Measurements from ENCODE around the gene OAS2. TPM values are rescaled to one million over a fixed set of nuclear protein-coding genes. Genes with fewer than 3 reads are reported as not detected.

OAS2 gene
- polyA plus RNA-seq, 2 of the 4 experiments (the other 2 are of a cell fraction): 0.05 to 0.19 TPM

DNA sequence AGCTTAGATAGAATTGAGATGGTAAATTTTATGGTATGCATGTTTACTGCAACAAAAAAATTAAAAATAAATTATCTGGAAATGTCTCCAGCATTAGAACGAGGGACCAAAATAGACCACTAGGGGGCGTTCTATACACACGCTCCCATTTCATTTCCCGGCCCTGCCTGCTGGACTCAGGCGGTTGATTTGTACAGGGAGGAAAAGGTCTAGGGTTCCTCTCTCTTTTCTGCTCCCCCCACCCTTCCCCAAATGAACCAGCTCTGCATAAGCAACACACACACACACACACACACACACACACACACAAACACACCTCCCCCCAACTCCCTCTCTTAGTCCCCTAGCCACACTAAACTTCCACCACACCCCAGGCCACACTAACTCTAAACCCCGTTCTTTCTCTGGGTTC lies 70.4 kb downstream of the OAS2 start:
- ATAC-seq (peak; percentile 70 to 90), FAIRE-seq (no peak), DNase-seq (ENCODE audit: low read depth in 1 of 2, low spot score in 1 of 2) (peak; percentile 73 to 89)
- no peak overlapping the region for H3K4me3 ChIP-seq
- ChIA-PET CTCF (interaction anchor here (0.6 to 11.0 kb wide), 60 partner anchors 8 to 1664 kb away, joined by 3 to 142 read pairs (median 5); partner anchors contain the start of genes CFAP73 and RASAL1), POLR2A (no interaction called here)
- H3K9me3 ChIP-seq: no peaks in the 10 kb centered on the region
- no peak overlapping the region for H3K4me2 ChIP-seq
- H3K4me1 ChIP-seq: no peaks in the 10 kb centered on the region
- TF ChIP-seq SMC3 (IDR thresholded peaks at IDR 0.05): peak; percentile 76
- TF ChIP-seq KDM1A (IDR thresholded peaks at IDR 0.05; ENCODE audit: low read depth): no peak
- TF ChIP-seq RAD21 (conservative IDR thresholded peaks at IDR 0.05 in 1 of 2, IDR thresholded peaks at IDR 0.05 in 1 of 2): peak; percentile 87 to 96
- TF ChIP-seq, protein P1, sequence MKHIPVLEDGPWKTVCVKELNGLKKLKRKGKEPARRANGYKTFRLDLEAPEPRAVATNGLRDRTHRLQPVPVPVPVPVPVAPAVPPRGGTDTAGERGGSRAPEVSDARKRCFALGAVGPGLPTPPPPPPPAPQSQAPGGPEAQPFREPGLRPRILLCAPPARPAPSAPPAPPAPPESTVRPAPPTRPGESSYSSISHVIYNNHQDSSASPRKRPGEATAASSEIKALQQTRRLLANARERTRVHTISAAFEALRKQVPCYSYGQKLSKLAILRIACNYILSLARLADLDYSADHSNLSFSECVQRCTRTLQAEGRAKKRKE (CRISPR knock-in tag; IDR thresholded peaks at IDR 0.05; ENCODE audit: low read depth): no peak
- TF ChIP-seq MAFK (IDR thresholded peaks at IDR 0.05; ENCODE audit: partially characterized antibody): no peak
- TF ChIP-seq NPAS2 (CRISPR knock-in tag; IDR thresholded peaks at IDR 0.05; ENCODE audit: borderline replicate concordance): no peak
- TF ChIP-seq TP53 (CRISPR knock-in tag; IDR thresholded peaks at IDR 0.05): no peak
- TF ChIP-seq ZNF302 (CRISPR knock-in tag; IDR thresholded peaks at IDR 0.05): no peak
- TF ChIP-seq, protein P2, sequence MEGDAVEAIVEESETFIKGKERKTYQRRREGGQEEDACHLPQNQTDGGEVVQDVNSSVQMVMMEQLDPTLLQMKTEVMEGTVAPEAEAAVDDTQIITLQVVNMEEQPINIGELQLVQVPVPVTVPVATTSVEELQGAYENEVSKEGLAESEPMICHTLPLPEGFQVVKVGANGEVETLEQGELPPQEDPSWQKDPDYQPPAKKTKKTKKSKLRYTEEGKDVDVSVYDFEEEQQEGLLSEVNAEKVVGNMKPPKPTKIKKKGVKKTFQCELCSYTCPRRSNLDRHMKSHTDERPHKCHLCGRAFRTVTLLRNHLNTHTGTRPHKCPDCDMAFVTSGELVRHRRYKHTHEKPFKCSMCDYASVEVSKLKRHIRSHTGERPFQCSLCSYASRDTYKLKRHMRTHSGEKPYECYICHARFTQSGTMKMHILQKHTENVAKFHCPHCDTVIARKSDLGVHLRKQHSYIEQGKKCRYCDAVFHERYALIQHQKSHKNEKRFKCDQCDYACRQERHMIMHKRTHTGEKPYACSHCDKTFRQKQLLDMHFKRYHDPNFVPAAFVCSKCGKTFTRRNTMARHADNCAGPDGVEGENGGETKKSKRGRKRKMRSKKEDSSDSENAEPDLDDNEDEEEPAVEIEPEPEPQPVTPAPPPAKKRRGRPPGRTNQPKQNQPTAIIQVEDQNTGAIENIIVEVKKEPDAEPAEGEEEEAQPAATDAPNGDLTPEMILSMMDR (IDR thresholded peaks at IDR 0.05): peak; percentile 90
- 14% methylated on average over 6 of the region's 6 CpGs for WGBS (ENCODE audit: missing lambda C conversion rate)
- no peak overlapping the region for H3K27ac ChIP-seq

- no peak for FAIRE-seq
- 43% methylated on average over 11 of the region's 11 CpGs for WGBS (ENCODE audit: missing lambda C conversion rate)
- H3K4me2 ChIP-seq: no peak overlapping the region
- DNase-seq (ENCODE audit: low read depth in 1 of 2, low spot score in 1 of 2): peak; percentile 63 to 73
- no peak overlapping the region for H3K4me3 ChIP-seq
- ChIA-PET CTCF (interaction anchor here (0.8 to 11.0 kb wide), 24 partner anchors 9 to 142 kb away, joined by 3 to 142 read pairs (median 10); partner anchors contain the start of genes CFAP73 and RASAL1), POLR2A (no interaction called here)
- H3K27ac ChIP-seq: no peak overlapping the region
- TF ChIP-seq, protein P2 (IDR thresholded peaks at IDR 0.05): peak; percentile 31
- TF ChIP-seq HMGXB4 (CRISPR knock-in tag; IDR thresholded peaks at IDR 0.05; ENCODE audit: borderline replicate concordance): no peak
- H3K4me1 ChIP-seq: no peaks in the 10 kb centered on the region
- ATAC-seq: peak; percentile 76 to 91; a peak in 5 of 6 replicates
- H3K9me3 ChIP-seq: no peaks in the 10 kb centered on the region
Observed at GRCh38 chr12:113049976-113050742, 71.8 kb downstream of the OAS2 start.

GRCh38 chr12:113050795-113051194 lies 72.5 kb downstream of the OAS2 start:
- H3K4me3 ChIP-seq: no peak overlapping the region
- POLR2A ChIA-PET: no interaction called here
- H3K9me3 ChIP-seq: no peaks in the 10 kb centered on the region
- WGBS (ENCODE audit: missing lambda C conversion rate): 76% methylated on average over 7 of the region's 7 CpGs
- ATAC-seq (no peak), FAIRE-seq (no peak), DNase-seq (ENCODE audit: low read depth in 1 of 2, low spot score in 1 of 2) (no peak)
- no peaks in the 10 kb centered on the region for H3K4me1 ChIP-seq
- CTCF ChIA-PET: interaction anchor here (0.8 to 11.0 kb wide), 12 partner anchors 10 to 142 kb away, joined by 3 to 142 read pairs (median 6); partner anchors contain the start of genes CFAP73 and RASAL1
- H3K27ac ChIP-seq: no peak overlapping the region
- H3K4me2 ChIP-seq: no peak overlapping the region
- TF ChIP-seq ZC3H11A (IDR thresholded peaks at IDR 0.05): no peak
- no peak for TF ChIP-seq HEYL (CRISPR knock-in tag; IDR thresholded peaks at IDR 0.05)
- no peak for TF ChIP-seq NR3C1 (IDR thresholded peaks at IDR 0.05)
- TF ChIP-seq, protein P3, sequence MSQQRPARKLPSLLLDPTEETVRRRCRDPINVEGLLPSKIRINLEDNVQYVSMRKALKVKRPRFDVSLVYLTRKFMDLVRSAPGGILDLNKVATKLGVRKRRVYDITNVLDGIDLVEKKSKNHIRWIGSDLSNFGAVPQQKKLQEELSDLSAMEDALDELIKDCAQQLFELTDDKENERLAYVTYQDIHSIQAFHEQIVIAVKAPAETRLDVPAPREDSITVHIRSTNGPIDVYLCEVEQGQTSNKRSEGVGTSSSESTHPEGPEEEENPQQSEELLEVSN (IDR thresholded peaks at IDR 0.05; ENCODE audit: borderline replicate concordance, low read depth): no peak
- TF ChIP-seq ESRRA (IDR thresholded peaks at IDR 0.05; ENCODE audit: borderline replicate concordance, low read length): no peak
- no peak for TF ChIP-seq ZFP36 (IDR thresholded peaks at IDR 0.05; ENCODE audit: borderline replicate concordance, partially characterized antibody)
- TF ChIP-seq CHD2 (IDR thresholded peaks at IDR 0.05; ENCODE audit: low read length, partially characterized antibody): no peak
- TF ChIP-seq SMC3 (IDR thresholded peaks at IDR 0.05): no peak
- no peak for TF ChIP-seq ZSCAN20 (CRISPR knock-in tag; IDR thresholded peaks at IDR 0.05)
- no peak for TF ChIP-seq RARB (CRISPR knock-in tag; IDR thresholded peaks at IDR 0.05)
- TF ChIP-seq CBX2 (IDR thresholded peaks at IDR 0.05; ENCODE audit: borderline replicate concordance, low read depth): no peak

All from A549 (cell line).